Endodermal cell (in vitro differentiated cells): ENCODE data around the gene HMG20B. TPM values are rescaled to one million over a fixed set of nuclear protein-coding genes. Genes with fewer than 3 reads are reported as not detected.

Source experiments
- DNase-seq: peaks from one replicate; pipeline ENCODE4 v3.0.0-alpha.2; 2017
- H3K27ac ChIP-seq: 2 replicates; pipeline ENCODE4 v1.5.1; 2013; ENCODE audit warnings: mild to moderate bottlenecking, low read depth, low read length, moderate library complexity
- H3K27me3 ChIP-seq: 2 replicates; pipeline ENCODE4 v1.6.1; 2013; ENCODE audit warnings: mild to moderate bottlenecking, low read length, moderate library complexity; ENCODE audit not compliant: insufficient read depth, control insufficient read depth, poor library complexity, severe bottlenecking
- H3K36me3 ChIP-seq: 2 replicates; pipeline ENCODE4 v1.7.0; 2013; ENCODE audit warnings: mild to moderate bottlenecking, low read length, moderate library complexity; ENCODE audit not compliant: control insufficient read depth, insufficient read depth
- H3K4me1 ChIP-seq: one replicate; pipeline ENCODE4 v1.7.0; 2013; ENCODE audit warnings: low read length; ENCODE audit not compliant: control insufficient read depth, insufficient read depth
- H3K4me3 ChIP-seq: 2 replicates; pipeline ENCODE4 v1.5.1; 2013; ENCODE audit warnings: mild to moderate bottlenecking, low read length, moderate library complexity
- H3K9ac ChIP-seq: 2 replicates; pipeline ENCODE4 v1.6.1; 2013; ENCODE audit warnings: mild to moderate bottlenecking, low read length, moderate library complexity; ENCODE audit not compliant: poor library complexity, severe bottlenecking; ENCODE audit errors: extremely low read depth
- H3K9me3 ChIP-seq: 2 replicates; pipeline ENCODE4 v1.6.1; 2013; ENCODE audit warnings: mild to moderate bottlenecking, low read length, moderate library complexity; ENCODE audit not compliant: control insufficient read depth
- H3K27ac Mint-ChIP-seq: 2 replicates; pipeline ENCODE4 v1.8.0; 2020; ENCODE audit warnings: mixed read lengths
- H3K27me3 Mint-ChIP-seq: 2 replicates; pipeline ENCODE4 v1.8.0; 2021; ENCODE audit warnings: mild to moderate bottlenecking, mixed read lengths; ENCODE audit not compliant: insufficient read depth
- H3K36me3 Mint-ChIP-seq: 2 replicates; pipeline ENCODE4 v1.8.0; 2020; ENCODE audit warnings: low read depth, mixed read lengths
- H3K4me1 Mint-ChIP-seq: 2 replicates; pipeline ENCODE4 v1.8.0; 2020; ENCODE audit warnings: mixed read lengths
- H3K4me3 Mint-ChIP-seq: 2 replicates; pipeline ENCODE4 v1.8.0; 2020; ENCODE audit warnings: mild to moderate bottlenecking, moderate library complexity, mixed read lengths
- H3K9me3 Mint-ChIP-seq: 2 replicates; pipeline ENCODE4 v1.8.0; 2020; ENCODE audit warnings: mild to moderate bottlenecking, mixed read lengths
- WGBS, 2 experiments: methylation state at CpG; one replicate each; pipeline versions ENCODE4 v1.1.5 to v1.1.7; 2013; ENCODE audit warnings: missing lambda C conversion rate in 2 of 2, mixed read lengths in 1 of 2; ENCODE audit not compliant: insufficient coverage in 1 of 2, insufficient read length in 1 of 2; 5-methylcytosine and 5-hydroxymethylcytosine counted together
- total RNA-seq, 2 donors: library from RNA; stranded (reverse); fragmentation: NEBNext Ultra II Directional in 1 of 2; extraction: Animal tissue kit (Norgen Biotek cat#: 25700) in 1 of 2; gene quantifications; 2 replicates in 1 of 2; 3 replicates in 1 of 2; pipeline ENCODE4 v1.2.1, GENCODE V29; 2021
- TF ChIP-seq, protein P1 (sequence below): fragments of 200-600 bp; sonication (generic); conservative IDR thresholded peaks from 2 replicates; pipeline ENCODE4 v1.5.0; 2021; ENCODE audit warnings: antibody characterized with exemption, mild to moderate bottlenecking

Gene HMG20B
- total RNA-seq, 2 donors from 2014 or later, result 80.7 to 102 TPM

GRCh38 chr19:3622224-3622623, 49.5 kb downstream of the HMG20B start:
- H3K9me3 Mint-ChIP-seq, result no peaks in the 10 kb centered on the region
- TF ChIP-seq, protein P1, sequence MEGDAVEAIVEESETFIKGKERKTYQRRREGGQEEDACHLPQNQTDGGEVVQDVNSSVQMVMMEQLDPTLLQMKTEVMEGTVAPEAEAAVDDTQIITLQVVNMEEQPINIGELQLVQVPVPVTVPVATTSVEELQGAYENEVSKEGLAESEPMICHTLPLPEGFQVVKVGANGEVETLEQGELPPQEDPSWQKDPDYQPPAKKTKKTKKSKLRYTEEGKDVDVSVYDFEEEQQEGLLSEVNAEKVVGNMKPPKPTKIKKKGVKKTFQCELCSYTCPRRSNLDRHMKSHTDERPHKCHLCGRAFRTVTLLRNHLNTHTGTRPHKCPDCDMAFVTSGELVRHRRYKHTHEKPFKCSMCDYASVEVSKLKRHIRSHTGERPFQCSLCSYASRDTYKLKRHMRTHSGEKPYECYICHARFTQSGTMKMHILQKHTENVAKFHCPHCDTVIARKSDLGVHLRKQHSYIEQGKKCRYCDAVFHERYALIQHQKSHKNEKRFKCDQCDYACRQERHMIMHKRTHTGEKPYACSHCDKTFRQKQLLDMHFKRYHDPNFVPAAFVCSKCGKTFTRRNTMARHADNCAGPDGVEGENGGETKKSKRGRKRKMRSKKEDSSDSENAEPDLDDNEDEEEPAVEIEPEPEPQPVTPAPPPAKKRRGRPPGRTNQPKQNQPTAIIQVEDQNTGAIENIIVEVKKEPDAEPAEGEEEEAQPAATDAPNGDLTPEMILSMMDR, result no peak
- no peak for DNase-seq
- H3K36me3 Mint-ChIP-seq, result peaks cover 17% of the 10 kb centered on the region
- Histone ChIP-seq H3K4me1 (peaks cover 3% of the 10 kb centered on the region), H3K27ac (no peak overlapping the region), H3K36me3 (peaks cover 15% of the 10 kb centered on the region), H3K9me3 (no peaks in the 10 kb centered on the region), H3K4me3 (no peak overlapping the region), H3K9ac (no peak overlapping the region), H3K27me3 (no peaks in the 10 kb centered on the region)
- WGBS, 2 experiments, result 86 to 92% methylated on average over 8 to 12 of the region's 12 CpGs
- no peaks in the 10 kb centered on the region for H3K27me3 Mint-ChIP-seq
- no peak overlapping the region for H3K4me3 Mint-ChIP-seq
- H3K4me1 Mint-ChIP-seq, result peaks cover 6% of the 10 kb centered on the region
- no peak overlapping the region for H3K27ac Mint-ChIP-seq

DNA sequence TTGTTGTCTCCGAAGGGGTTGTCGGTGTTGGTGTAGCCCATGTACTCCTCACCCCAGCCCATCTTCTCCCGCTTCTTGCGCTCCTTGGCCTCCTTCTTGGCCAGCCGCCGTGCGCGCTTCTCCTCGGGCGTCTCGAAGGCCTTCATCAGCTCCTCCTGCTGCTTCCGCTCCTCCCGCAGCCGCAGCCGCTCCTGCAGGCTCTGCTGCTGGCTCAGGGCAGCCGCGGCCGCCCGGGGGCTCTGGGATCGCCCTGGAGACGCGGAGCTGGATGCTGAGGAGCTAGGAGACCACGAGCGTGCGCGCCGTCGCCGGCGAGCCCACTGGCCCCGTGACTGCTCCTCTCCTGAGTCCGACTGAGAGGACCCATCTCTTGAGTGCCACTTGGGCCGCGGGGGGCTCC, 51.0 kb downstream of the HMG20B start:
- H3K9ac ChIP-seq, result no peak overlapping the region
- 96 to 97% methylated on average over 27 to 34 of the region's 34 CpGs for WGBS, 2 experiments

GRCh38 chr19:3625996-3626472, 53.3 kb downstream of the HMG20B start:
- Mint-ChIP-seq H3K36me3 (peaks cover 23% of the 10 kb centered on the region), H3K9me3 (no peaks in the 10 kb centered on the region), H3K27ac (peak overlapping the region; percentile 99), H3K4me1 (peaks cover 6% of the 10 kb centered on the region), H3K4me3 (peak overlapping the region; percentile 89), H3K27me3 (no peaks in the 10 kb centered on the region)
- Histone ChIP-seq H3K4me1 (peaks cover 3% of the 10 kb centered on the region), H3K9me3 (no peaks in the 10 kb centered on the region), H3K27ac (no peak overlapping the region), H3K4me3 (peak overlapping the region; percentile 97), H3K27me3 (no peaks in the 10 kb centered on the region), H3K36me3 (peaks cover 12% of the 10 kb centered on the region), H3K9ac (peak overlapping the region; percentile 94)
- DNase-seq, result no peak
- 2% methylated on average over 20 to 21 of the region's 21 CpGs for whole genome bisulfite sequencing, 2 experiments
- TF ChIP-seq, protein P1, result no peak

More for the DNA sequence above, 51.0 kb downstream of the HMG20B start:
- Mint-ChIP-seq H3K4me3 (no peak overlapping the region), H3K27me3 (no peaks in the 10 kb centered on the region), H3K36me3 (peaks cover 16% of the 10 kb centered on the region), H3K4me1 (peaks cover 6% of the 10 kb centered on the region), H3K9me3 (no peaks in the 10 kb centered on the region), H3K27ac (peak overlapping the region; percentile 20)
- TF ChIP-seq, protein P1, result no peak
- Histone ChIP-seq H3K36me3 (peaks cover 13% of the 10 kb centered on the region), H3K4me1 (peaks cover 3% of the 10 kb centered on the region), H3K27me3 (no peaks in the 10 kb centered on the region), H3K9me3 (no peaks in the 10 kb centered on the region), H3K4me3 (no peak overlapping the region), H3K27ac (no peak overlapping the region)
- DNase-seq, result no peak
